Eye (tissue), 1 donor: ENCODE results near the gene ZMIZ1.

ENCODE experiments used
- DNase-seq: peaks from one replicate; pipeline ENCODE4 v3.0.0-alpha.2; 2015

The ZMIZ1 gene

DNA sequence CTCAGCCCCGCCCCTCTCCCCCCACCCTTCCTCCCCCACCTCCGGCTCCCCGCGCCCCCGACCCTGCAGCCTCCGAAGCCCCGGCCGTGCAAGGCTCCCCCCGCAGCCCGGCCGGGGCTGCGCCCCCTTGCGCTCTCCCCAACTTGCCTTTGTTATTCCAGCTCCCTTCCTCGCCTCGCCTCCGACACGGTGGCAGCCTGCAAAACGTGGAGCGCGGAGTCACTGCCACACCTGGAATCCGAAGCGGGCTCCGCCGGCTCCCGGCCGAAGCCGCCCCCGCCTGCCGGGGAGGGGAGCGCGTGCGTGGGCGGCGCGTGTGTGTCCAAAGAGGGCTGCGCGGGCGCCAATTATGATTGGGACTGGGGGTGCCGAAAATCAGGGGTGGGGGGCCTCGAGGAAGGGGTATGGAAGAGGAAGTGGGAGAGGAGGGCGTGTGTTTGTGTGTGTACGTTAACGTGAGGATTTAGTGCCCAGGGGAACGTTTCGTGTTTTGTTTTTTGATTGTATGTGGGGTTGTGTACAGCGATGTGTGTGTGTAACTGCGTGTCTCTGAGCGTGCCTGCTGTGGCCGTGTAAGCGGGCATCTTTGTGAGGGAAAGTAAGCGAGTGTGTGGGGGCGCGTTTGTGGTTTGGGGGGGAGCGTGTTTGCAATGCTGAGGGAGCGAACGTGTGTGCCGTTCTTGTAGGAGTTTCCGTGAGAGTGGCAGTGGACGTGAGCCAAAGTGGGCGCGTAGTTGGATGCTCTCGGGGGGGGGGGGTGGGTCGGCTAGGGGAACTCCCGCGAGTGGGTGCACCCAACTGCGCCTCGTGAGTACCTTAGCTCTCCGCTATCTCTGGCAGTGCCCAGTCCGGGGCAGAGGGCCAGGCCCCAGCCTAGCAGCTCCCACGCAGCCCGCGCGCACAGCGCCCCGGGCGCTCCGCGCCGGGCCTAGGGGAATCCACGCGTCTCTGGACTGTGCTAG, 1.2 kb upstream of the ZMIZ1 start:
- peak; percentile 98 for DNase-seq

DNA sequence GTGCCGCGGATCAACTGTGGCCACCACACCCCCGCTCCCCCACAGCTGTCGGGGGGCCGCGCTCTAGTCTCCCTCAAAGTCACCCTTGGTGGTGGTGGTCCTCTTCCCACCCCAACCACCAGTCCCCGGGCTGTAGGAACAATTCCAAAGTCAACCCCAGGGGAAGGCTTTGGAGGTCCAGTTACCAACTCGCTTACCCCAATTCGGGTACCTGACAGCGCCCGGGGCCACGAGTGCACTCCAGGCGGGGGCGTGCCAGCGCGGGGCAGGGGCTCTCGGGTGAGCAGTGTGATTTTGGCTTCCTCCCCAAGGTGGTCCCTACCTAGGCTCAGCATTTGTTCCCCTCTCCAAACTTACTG, 584 bp upstream of the ZMIZ1 start:
- peak; percentile 77 for DNase-seq

- DNase-seq, result peak; percentile 85
Measured at GRCh38 chr10:79069325-79070080, 737 bp downstream of the ZMIZ1 start.

DNA sequence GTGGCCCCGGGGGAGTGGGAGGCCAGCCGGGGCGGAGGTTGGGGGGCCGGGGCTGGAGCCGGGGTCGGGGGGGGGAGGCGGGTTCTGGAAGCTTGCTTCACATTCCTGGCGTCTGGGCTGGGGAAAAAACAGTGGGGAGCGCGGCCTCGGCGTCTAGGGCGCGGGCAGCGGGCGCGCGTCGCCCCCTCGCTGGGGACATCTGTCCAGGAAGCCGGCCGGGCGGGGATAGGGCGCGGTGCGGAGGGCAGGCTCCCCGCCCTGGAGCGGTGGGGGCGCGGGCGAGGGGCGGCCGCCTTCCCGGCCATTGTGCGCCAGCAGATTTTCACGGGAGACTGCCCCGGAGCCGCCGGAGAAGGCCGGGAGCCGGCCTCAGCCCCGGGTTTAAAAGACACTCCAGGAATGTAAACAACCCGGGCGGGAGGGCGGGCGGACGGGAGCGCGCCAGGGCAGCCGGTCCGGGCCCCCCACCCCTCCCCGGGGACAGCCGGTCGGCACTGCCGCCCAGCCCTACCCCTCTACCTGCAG, 1.4 kb downstream of the ZMIZ1 start:
- no peak for DNase-seq

DNA sequence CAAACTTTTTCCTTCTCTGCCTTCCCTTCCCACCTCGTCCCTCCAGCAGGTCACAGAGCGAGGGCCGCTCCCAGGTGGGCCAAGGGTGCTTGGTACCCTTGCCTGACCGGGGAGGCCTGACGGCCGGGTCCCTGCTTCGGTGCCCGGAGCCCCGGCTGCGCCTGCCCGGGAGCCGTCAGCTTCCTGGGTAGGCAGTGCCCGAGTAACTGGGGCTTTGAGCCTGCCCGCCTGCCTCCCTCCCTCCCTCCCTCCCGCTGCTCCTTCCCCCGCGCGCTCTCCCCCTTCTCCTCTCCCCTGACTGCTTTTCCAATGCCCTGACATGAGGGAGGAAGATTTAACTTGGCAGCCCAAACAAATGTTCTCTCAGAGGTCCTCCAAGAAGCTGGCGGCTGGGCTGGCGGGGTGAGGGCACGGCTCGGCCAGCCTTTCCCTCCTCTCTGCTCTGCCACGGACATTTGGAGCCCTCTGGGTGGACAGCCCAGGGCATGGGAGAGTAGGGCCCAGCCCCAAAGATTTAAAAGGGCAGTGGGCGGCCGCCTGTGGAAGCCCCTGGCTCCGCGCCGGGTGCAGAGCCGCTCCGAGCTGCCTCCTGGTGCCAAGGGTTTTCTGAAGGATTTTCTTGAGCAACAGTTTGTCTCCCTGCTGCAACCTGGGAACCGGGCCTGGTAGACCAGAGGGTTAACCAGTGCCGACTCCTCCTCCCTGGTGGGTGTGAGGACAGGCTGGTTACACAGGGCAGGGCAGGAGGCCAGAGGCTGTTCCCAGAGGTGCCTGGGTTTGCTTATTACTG, 2.0 kb downstream of the ZMIZ1 start:
- peak; percentile 96 for DNase-seq

- no peak for DNase-seq
Measured at GRCh38 chr10:79071396-79071923, 2.7 kb downstream of the ZMIZ1 start.

DNA sequence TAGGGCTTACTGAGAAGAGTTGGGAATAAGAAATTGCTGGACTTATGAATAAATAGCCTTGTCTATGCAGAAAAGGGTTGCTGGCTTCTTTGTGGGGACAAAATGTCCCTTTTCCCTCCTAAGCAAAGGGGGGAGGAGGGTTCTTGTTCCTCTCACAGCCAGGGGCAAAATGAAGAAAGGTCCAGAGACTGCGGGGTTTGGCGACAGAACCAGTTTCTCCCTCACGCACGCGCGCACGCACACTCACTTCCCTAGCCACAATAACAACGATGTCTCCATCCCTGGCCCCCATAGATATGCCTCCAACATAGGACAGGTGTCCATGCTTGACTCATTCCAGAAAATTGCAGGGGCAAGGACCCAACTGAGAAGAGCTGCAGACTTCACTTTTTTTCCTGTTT, 3.3 kb downstream of the ZMIZ1 start:
- no peak for DNase-seq

GRCh38 chr10:79072994-79073645, 4.4 kb downstream of the ZMIZ1 start:
- no peak for DNase-seq

- DNase-seq, result peak; percentile 70
Measured at GRCh38 chr10:79073784-79074432, 5.1 kb downstream of the ZMIZ1 start.

GRCh38 chr10:79074732-79075131, 6.0 kb downstream of the ZMIZ1 start:
- peak; percentile 43 for DNase-seq

DNA sequence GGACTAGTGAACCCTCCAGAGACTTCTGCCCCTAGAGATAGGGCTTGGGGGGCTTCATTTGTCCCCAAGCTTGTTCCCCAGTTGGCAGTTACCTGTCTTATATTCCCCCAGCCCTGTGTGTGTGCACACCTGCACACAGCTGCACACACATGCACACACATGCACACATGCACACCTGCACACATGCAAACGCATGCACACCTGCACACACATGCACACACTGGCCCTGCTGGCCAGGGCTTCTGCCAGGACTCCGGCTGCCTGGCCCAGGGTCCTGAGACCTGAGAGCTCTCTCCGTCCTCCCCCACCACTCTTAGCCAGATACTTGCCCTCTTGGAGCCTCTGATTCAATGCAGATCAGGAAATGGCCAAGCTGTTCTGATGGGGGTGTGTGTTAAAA, 6.7 kb downstream of the ZMIZ1 start:
- DNase-seq, result no peak

GRCh38 chr10:79077488-79078173, 8.9 kb downstream of the ZMIZ1 start:
- no peak for DNase-seq

- DNase-seq, result no peak
Measured at GRCh38 chr10:79078367-79079053, 9.7 kb downstream of the ZMIZ1 start.

- no peak for DNase-seq
Measured at GRCh38 chr10:79079054-79079397, 10.3 kb downstream of the ZMIZ1 start.

DNA sequence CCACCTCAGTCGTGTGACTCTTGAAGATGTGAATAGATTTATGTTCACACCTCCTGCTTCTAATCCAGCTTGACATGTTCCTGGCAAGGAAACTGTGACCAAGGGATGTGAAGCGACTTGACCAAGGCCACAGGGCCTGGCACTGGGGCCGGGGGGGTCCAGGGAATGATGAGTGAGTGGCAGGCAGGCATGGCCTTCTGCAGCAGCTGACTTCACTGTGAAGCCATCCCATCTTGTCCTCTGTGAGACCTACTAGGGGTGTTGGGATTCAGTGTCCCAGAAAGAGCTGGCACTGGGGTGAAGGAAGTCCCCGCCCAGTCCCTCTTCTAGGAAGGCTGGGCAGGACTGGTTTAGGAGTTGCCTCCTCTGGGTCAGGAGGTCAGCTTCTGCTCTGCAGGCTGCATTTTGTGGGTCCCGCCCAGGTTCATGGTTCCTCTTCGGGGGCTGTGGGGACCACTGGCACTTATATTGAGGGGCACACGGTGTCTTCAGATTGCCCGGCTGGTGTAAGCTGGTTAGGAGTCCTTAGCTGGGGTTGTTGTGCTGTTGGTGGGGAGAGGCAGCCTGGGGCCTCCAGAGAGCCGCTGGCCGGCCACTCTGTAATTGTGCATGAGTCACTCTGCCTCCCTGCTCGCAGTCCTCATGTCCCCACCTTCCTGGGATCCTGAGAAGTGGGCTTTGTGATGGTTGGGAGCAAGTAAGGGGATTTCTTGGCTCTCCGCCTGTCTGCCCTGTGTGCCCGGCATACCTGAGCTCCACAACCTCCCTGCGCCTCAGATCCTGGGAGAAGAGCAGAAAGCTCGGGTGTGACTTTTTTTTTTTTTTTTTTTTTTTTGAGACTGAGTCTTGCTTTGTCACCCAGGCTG, 11.0 kb downstream of the ZMIZ1 start:
- DNase-seq, result peak; percentile 34

DNA sequence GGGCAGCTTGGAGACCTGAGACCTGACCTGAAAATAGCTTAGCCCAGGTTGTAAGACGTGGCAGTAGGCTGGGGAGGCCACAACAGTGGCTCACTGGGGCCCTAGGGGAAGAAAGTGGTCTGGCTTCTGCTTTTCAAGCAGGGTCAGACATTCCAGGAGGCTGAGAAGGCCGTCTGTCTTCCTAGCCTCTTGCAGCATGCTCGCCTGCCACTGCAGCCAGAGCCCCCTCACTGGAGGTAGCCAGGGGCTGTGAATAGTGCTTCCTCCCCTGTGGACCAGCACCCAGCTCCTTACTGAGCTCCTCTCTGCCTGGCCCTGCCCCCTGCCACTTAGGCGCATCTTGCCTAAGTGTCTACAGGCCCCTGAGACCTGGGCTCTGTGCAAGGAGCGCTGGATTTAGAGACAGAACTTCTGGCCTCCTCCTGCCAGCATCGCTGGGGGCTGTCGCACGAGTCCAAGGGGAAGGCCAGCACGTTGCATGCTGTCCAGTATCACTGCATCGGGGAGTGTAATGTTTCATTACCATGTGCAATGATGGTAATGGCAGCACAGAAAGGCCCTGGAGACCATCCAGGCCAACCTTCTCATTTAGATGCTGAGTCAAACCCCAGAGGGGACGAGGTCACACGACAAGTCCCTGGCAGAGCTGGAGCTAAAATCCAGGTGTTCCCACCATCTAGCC, 12.7 kb downstream of the ZMIZ1 start:
- DNase-seq, result peak; percentile 23

- DNase-seq, result no peak
Measured at GRCh38 chr10:79082035-79082373, 13.2 kb downstream of the ZMIZ1 start.

GRCh38 chr10:79082631-79083596, 14.1 kb downstream of the ZMIZ1 start:
- no peak for DNase-seq
